Central memory CD8-positive, alpha-beta T cell (primary cell): ENCODE measurements around the gene MARCHF3.
"Not testable (repeated sequence)": the region's sequence is repeated elsewhere in the genome, so short reads cannot be mapped to it uniquely, and the experiment has no call there.

Experiments
- ATAC-seq: fragments of 150-1000 bp; cut with Tn5 transposase; replicated peaks from 2 replicates; pipeline ENCODE4 v1.10.0; 2022; ENCODE audit warnings: mild to moderate bottlenecking, moderate FRiP score, moderate number of reproducible peaks; ENCODE audit not compliant: poor library complexity, severe bottlenecking; ENCODE audit errors: extremely low read depth
- DNase-seq, 2 donors: peaks; one replicate each; pipeline ENCODE4 v3.0.0; 2021; ENCODE audit warnings: low spot score in 2 of 2
- H3K27ac Mint-ChIP-seq: one replicate; pipeline ENCODE4 v1.8.0; 2022; ENCODE audit warnings: low read depth, mild to moderate bottlenecking, moderate library complexity, mixed read lengths
- H3K27me3 Mint-ChIP-seq: one replicate; pipeline ENCODE4 v1.8.0; 2022; ENCODE audit warnings: mixed read lengths
- H3K36me3 Mint-ChIP-seq: one replicate; pipeline ENCODE4 v1.8.0; 2022; ENCODE audit warnings: mild to moderate bottlenecking, moderate library complexity, mixed read lengths; ENCODE audit not compliant: insufficient read depth
- H3K4me1 Mint-ChIP-seq: one replicate; pipeline ENCODE4 v1.8.0; 2022; ENCODE audit warnings: mixed read lengths
- H3K4me3 Mint-ChIP-seq: one replicate; pipeline ENCODE4 v1.8.0; 2022; ENCODE audit warnings: mild to moderate bottlenecking, moderate library complexity, mixed read lengths
- H3K9me3 Mint-ChIP-seq: one replicate; pipeline ENCODE4 v1.8.0; 2022; ENCODE audit warnings: mixed read lengths

Gene MARCHF3

GRCh38 chr5:127063257-127063913 lies 33.0 kb upstream of the MARCHF3 start:
- no peak for ATAC-seq
- Mint-ChIP-seq H3K9me3 (no peaks in the 10 kb centered on the region), H3K4me1 (no peaks in the 10 kb centered on the region), H3K4me3 (no peak overlapping the region), H3K27me3 (no peaks in the 10 kb centered on the region), H3K27ac (no peak overlapping the region), H3K36me3 (no peaks in the 10 kb centered on the region)
- no peak for DNase-seq

- DNase-seq: no peak
- no peaks in the 10 kb centered on the region for H3K27me3 Mint-ChIP-seq
- no peaks in the 10 kb centered on the region for H3K9me3 Mint-ChIP-seq
- no peak overlapping the region for H3K27ac Mint-ChIP-seq
- no peaks in the 10 kb centered on the region for H3K4me1 Mint-ChIP-seq
- no peak overlapping the region for H3K4me3 Mint-ChIP-seq
- peaks cover 3% of the 10 kb centered on the region for H3K36me3 Mint-ChIP-seq
- ATAC-seq: no peak
Measured at GRCh38 chr5:127061956-127062355, 31.6 kb upstream of the MARCHF3 start.

- Mint-ChIP-seq H3K4me1 (no peaks in the 10 kb centered on the region), H3K9me3 (no peaks in the 10 kb centered on the region), H3K36me3 (peaks cover 3% of the 10 kb centered on the region), H3K4me3 (no peak overlapping the region), H3K27ac (no peak overlapping the region), H3K27me3 (no peaks in the 10 kb centered on the region)
- ATAC-seq: no peak
- DNase-seq: no peak
Measured at GRCh38 chr5:127061537-127061936, 31.2 kb upstream of the MARCHF3 start.

- no peak for DNase-seq
- H3K4me3 Mint-ChIP-seq: no peak overlapping the region
- ATAC-seq: no peak
- no peaks in the 10 kb centered on the region for H3K27me3 Mint-ChIP-seq
- H3K4me1 Mint-ChIP-seq: no peaks in the 10 kb centered on the region
- peaks cover 4% of the 10 kb centered on the region for H3K36me3 Mint-ChIP-seq
- no peaks in the 10 kb centered on the region for H3K9me3 Mint-ChIP-seq
- H3K27ac Mint-ChIP-seq: peak overlapping the region; percentile 0
Measured at GRCh38 chr5:127060470-127060985, 30.2 kb upstream of the MARCHF3 start.

- Mint-ChIP-seq H3K27me3 (no peaks in the 10 kb centered on the region), H3K4me1 (no peaks in the 10 kb centered on the region), H3K36me3 (peaks cover 6% of the 10 kb centered on the region)
Measured at GRCh38 chr5:127056896-127057295, 26.5 kb upstream of the MARCHF3 start.

GRCh38 chr5:127055880-127056653 lies 25.7 kb upstream of the MARCHF3 start:
- Mint-ChIP-seq H3K36me3 (peaks cover 6% of the 10 kb centered on the region), H3K4me1 (no peaks in the 10 kb centered on the region), H3K9me3 (no peaks in the 10 kb centered on the region), H3K27me3 (no peaks in the 10 kb centered on the region), H3K27ac (no peak overlapping the region), H3K4me3 (no peak overlapping the region)
- DNase-seq (no peak), ATAC-seq (no peak)

More at GRCh38 chr5:127056896-127057295, 26.5 kb upstream of the MARCHF3 start:
- Mint-ChIP-seq H3K4me3 (no peak overlapping the region), H3K27ac (no peak overlapping the region), H3K9me3 (no peaks in the 10 kb centered on the region)
- no peak for DNase-seq
- no peak for ATAC-seq

- DNase-seq, H3K36me3 Mint-ChIP-seq, ATAC-seq, H3K27me3 Mint-ChIP-seq, H3K9me3 Mint-ChIP-seq, H3K27ac Mint-ChIP-seq, H3K4me3 Mint-ChIP-seq, H3K4me1 Mint-ChIP-seq: not testable (repeated sequence)
Measured at GRCh38 chr5:127053551-127053950, 23.2 kb upstream of the MARCHF3 start.

GRCh38 chr5:127053049-127053448 lies 22.7 kb upstream of the MARCHF3 start:
- H3K27ac Mint-ChIP-seq: no peak overlapping the region
- no peaks in the 10 kb centered on the region for H3K27me3 Mint-ChIP-seq
- no peak overlapping the region for H3K4me3 Mint-ChIP-seq
- no peaks in the 10 kb centered on the region for H3K4me1 Mint-ChIP-seq
- peaks cover 4% of the 10 kb centered on the region for H3K36me3 Mint-ChIP-seq
- ATAC-seq (no peak), DNase-seq (no peak)
- no peaks in the 10 kb centered on the region for H3K9me3 Mint-ChIP-seq

GRCh38 chr5:127051591-127051990 lies 21.2 kb upstream of the MARCHF3 start:
- Mint-ChIP-seq H3K27ac (no peak overlapping the region), H3K9me3 (no peaks in the 10 kb centered on the region), H3K4me3 (no peak overlapping the region), H3K4me1 (no peaks in the 10 kb centered on the region), H3K36me3 (peaks cover 3% of the 10 kb centered on the region), H3K27me3 (no peaks in the 10 kb centered on the region)
- ATAC-seq: no peak
- DNase-seq: no peak

- DNase-seq (no peak), ATAC-seq (no peak)
- H3K9me3 Mint-ChIP-seq: no peaks in the 10 kb centered on the region
- no peak overlapping the region for H3K4me3 Mint-ChIP-seq
- no peaks in the 10 kb centered on the region for H3K4me1 Mint-ChIP-seq
- H3K36me3 Mint-ChIP-seq: no peaks in the 10 kb centered on the region
- H3K27ac Mint-ChIP-seq: no peak overlapping the region
- H3K27me3 Mint-ChIP-seq: no peaks in the 10 kb centered on the region
Measured at GRCh38 chr5:127046343-127047072, 16.1 kb upstream of the MARCHF3 start.

- Mint-ChIP-seq H3K27ac (no peak overlapping the region), H3K9me3 (no peaks in the 10 kb centered on the region), H3K27me3 (no peaks in the 10 kb centered on the region), H3K4me3 (no peak overlapping the region), H3K4me1 (no peaks in the 10 kb centered on the region), H3K36me3 (no peaks in the 10 kb centered on the region)
- DNase-seq: no peak
- ATAC-seq: no peak
Measured at GRCh38 chr5:127042593-127042992, 12.2 kb upstream of the MARCHF3 start.

- no peak overlapping the region for H3K27ac Mint-ChIP-seq
- H3K9me3 Mint-ChIP-seq: no peaks in the 10 kb centered on the region
- no peaks in the 10 kb centered on the region for H3K4me1 Mint-ChIP-seq
- no peak for DNase-seq
- no peaks in the 10 kb centered on the region for H3K36me3 Mint-ChIP-seq
- ATAC-seq: no peak
- H3K4me3 Mint-ChIP-seq: no peak overlapping the region
- H3K27me3 Mint-ChIP-seq: no peaks in the 10 kb centered on the region
Measured at GRCh38 chr5:127041571-127041970, 11.2 kb upstream of the MARCHF3 start.
